Spinal cord (tissue), 10 donors: ENCODE measurements around the gene EME1. TPM values are rescaled to one million over a fixed set of nuclear protein-coding genes. Genes with fewer than 3 reads are reported as not detected.
"Not testable (repeated sequence)": the region's sequence is repeated elsewhere in the genome, so short reads cannot be mapped to it uniquely, and the experiment has no call there.

Source experiments
- DNase-seq, 6 donors: peaks; one replicate each; pipeline versions ENCODE4 v3.0.0 to v3.0.0-alpha.2; 2013 to 2015; ENCODE audit warnings: low spot score in 6 of 6, low read depth in 4 of 6
- H3K27ac ChIP-seq: one replicate; pipeline ENCODE4 v1.5.1; 2013; ENCODE audit warnings: low read depth, low read length, control low read depth
- H3K27me3 ChIP-seq: one replicate; pipeline ENCODE4 v1.6.1; 2013; ENCODE audit warnings: low read length; ENCODE audit not compliant: control insufficient read depth, insufficient read depth
- H3K36me3 ChIP-seq: one replicate; pipeline ENCODE4 v1.6.1; 2013; ENCODE audit warnings: low read length; ENCODE audit not compliant: control insufficient read depth, insufficient read depth
- H3K4me1 ChIP-seq: one replicate; pipeline ENCODE4 v1.6.1; 2013; ENCODE audit warnings: low read length; ENCODE audit not compliant: control insufficient read depth, insufficient read depth
- H3K4me3 ChIP-seq: one replicate; pipeline ENCODE4 v1.5.1; 2013; ENCODE audit warnings: low read depth, low read length, control low read depth
- H3K9me3 ChIP-seq: one replicate; pipeline ENCODE4 v1.6.1; 2013; ENCODE audit warnings: low read length; ENCODE audit not compliant: control insufficient read depth, insufficient read depth
- WGBS: methylation state at CpG from one replicate; pipeline ENCODE4 v1.1.5; 2013; ENCODE audit warnings: missing lambda C conversion rate; ENCODE audit not compliant: insufficient coverage; 5-methylcytosine and 5-hydroxymethylcytosine counted together
- polyA plus RNA-seq, 2 donors: library from polyadenylated mRNA; unstranded; fragments of 120-200 nt; gene quantifications; one replicate each; pipeline ENCODE4 v1.2.1, GENCODE V29; 2013; ENCODE audit not compliant: insufficient read length in 2 of 2
- total RNA-seq, 2 donors: library from RNA; depleted of rRNA in 1 of 2; stranded (reverse); fragments of 120-200 nt in 1 of 2; fragments of >200 nt in 1 of 2; gene quantifications; one replicate each; pipeline versions ENCODE4 v1.2.3 to v1.2.4, GENCODE V29; 2013 to 2014
- donor health status: healthy.

Gene EME1
- total and polyA plus RNA-seq, 4 donors, result 3.1 to 7.5 (median 6.1) TPM

DNA sequence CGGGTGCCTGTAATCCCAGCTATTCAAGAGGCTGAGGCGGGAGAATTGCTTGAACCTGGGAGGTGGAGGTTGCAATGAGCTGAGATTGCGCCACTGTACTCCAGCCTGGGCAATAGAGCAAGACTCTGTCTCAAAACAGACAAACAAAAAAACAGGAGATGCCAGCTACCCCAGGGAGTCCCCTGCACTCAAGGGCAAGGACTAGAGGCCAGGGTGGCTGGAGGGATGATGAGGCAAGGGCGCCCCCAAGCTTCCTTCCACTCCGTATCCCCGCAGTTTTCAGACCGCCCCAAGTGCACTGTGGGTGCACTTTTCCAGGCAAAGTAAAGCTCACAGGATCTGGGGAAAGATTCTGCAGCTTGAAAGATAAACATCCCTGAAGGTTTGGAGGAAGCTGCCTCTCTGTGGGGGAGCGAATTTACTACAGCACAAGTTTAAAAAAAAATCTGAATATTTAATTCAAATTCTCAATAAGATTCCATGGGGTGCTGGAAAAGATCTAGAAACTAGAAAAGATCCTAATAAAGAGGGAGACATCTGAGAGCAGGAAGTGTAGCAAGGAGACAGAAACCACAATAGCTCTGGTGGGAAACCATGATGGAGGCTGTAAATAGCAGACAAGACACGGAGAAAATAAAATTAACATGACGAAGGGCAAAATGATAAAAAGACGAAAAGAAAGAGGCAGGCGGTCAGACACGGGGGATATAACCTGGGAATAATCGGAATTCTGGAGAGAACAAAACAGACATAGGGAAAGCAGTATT lies 39.6 kb upstream of the EME1 start:
- WGBS, result no CpG with 5 or more reads among the region's 14 CpGs
- not testable (repeated sequence) for H3K36me3 ChIP-seq

DNA sequence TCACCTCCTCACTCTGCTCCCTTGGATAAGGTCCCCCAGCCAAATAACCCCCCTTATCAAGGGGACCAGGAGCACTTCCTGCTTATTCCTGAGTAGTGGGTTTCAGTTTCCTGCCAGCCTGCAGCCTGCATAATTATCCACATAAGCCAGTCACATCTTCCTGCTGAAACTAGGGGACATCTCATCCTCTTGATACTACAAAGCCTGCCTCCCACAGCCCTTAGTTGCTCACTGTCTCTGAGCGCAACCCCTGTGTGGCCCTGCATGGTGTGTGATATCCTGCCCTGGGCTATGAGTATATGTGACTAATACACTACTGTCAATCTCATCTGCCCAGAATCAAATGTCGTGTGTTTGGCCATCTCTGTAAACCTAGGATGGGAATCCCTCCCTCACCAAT lies 35.1 kb upstream of the EME1 start:
- DNase-seq, result no peak
- H3K36me3 ChIP-seq, result no peaks in the 10 kb centered on the region
- H3K4me1 ChIP-seq, result peaks cover 3% of the 10 kb centered on the region
- no CpG with 5 or more reads among the region's 2 CpGs for WGBS
- no peak overlapping the region for H3K4me3 ChIP-seq
- peaks cover 3% of the 10 kb centered on the region for H3K9me3 ChIP-seq
- H3K27me3 ChIP-seq, result peaks cover 2% of the 10 kb centered on the region
- H3K27ac ChIP-seq, result no peak overlapping the region

More for the DNA sequence above, 39.6 kb upstream of the EME1 start:
- H3K27me3 ChIP-seq, H3K4me3 ChIP-seq, H3K9me3 ChIP-seq, H3K4me1 ChIP-seq: not testable (repeated sequence)
- peak in 1 of 6 donors; percentile 35 for DNase-seq
- H3K27ac ChIP-seq, result peak overlapping the region; percentile 61

DNA sequence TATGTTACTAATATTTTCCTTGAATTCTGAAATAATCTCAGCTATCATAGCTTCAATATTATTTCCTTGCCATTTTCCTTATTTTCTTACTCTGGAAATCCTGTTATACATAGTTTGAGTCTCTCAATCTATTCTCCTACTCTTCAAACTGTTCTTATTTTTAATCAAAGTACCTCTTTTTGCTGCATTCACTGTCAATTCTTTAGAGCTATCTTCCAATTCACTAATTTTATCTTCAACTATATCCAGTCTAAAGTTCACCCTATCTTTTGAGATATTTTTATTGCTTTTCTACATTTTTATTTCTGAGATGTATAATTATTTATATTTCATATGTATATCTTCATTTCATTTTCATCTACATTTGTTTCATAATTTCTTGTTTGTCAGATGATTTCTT lies 34.4 kb upstream of the EME1 start:
- H3K9me3 ChIP-seq, result peaks cover 3% of the 10 kb centered on the region
- DNase-seq, result no peak
- peaks cover 2% of the 10 kb centered on the region for H3K27me3 ChIP-seq
- no peaks in the 10 kb centered on the region for H3K36me3 ChIP-seq
- H3K4me1 ChIP-seq, result no peaks in the 10 kb centered on the region
- H3K27ac ChIP-seq, result no peak overlapping the region
- no peak overlapping the region for H3K4me3 ChIP-seq

DNA sequence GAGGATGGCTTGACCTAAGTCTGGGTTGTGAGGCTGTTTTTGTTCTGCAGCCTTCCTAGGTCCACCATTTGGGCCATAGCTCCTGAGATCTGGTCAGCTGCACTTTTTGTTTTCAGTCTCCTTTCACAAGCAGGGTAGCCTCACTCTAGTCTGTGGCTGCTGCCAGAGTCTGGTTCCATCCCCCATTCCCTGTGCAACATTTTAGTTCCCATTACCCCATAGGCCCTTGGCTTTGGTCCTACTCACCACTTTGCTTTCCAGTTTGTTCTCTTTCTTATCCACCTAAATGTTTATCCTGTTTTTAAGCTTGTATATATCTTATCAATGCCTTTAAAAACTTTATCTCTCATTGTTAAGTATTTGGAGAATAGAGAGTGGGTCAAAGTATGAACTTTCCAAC lies 33.6 kb upstream of the EME1 start:
- Histone ChIP-seq H3K27ac (no peak overlapping the region), H3K9me3 (peaks cover 3% of the 10 kb centered on the region), H3K36me3 (no peaks in the 10 kb centered on the region), H3K27me3 (peaks cover 2% of the 10 kb centered on the region), H3K4me1 (no peaks in the 10 kb centered on the region), H3K4me3 (no peak overlapping the region)
- DNase-seq, result no peak

DNA sequence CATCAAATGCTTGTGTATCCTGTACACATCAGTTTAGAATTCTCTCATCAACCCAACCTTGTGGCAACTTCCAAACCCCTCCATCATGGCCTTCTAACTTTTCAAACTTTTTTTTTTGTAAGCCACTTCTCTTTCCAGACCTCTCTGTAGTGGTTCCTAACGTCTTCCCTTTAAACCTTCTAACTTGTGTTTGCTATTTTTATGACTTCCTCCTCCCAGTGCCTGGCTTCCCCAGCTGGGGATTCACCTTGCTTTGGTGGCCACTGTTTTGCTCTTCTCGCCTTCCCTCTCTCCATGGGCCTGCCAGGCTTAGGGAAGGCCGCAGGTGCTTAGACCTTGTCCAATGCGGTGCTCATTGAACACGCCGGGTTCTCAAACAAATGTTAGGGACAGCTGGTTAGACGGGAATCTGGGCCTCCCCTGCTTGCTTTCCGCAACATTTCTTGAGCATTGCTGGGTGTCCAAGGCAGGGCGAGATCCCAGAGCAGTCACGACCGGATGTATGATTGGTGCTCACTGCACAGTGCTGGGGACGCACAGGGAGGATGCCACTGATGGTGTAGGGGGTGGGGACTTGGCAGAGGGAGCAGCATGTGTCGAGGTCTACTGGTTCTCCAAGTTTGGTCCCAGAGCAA lies 28.2 kb upstream of the EME1 start:
- WGBS, result 70% methylated on average over 11 of the region's 13 CpGs
- no peak overlapping the region for H3K27ac ChIP-seq
- DNase-seq, result no peak
- H3K27me3 ChIP-seq, result peaks cover 2% of the 10 kb centered on the region
- no peak overlapping the region for H3K4me3 ChIP-seq
- H3K9me3 ChIP-seq, result no peaks in the 10 kb centered on the region
- peaks cover 24% of the 10 kb centered on the region for H3K4me1 ChIP-seq
- H3K36me3 ChIP-seq, result peaks cover 6% of the 10 kb centered on the region

DNA sequence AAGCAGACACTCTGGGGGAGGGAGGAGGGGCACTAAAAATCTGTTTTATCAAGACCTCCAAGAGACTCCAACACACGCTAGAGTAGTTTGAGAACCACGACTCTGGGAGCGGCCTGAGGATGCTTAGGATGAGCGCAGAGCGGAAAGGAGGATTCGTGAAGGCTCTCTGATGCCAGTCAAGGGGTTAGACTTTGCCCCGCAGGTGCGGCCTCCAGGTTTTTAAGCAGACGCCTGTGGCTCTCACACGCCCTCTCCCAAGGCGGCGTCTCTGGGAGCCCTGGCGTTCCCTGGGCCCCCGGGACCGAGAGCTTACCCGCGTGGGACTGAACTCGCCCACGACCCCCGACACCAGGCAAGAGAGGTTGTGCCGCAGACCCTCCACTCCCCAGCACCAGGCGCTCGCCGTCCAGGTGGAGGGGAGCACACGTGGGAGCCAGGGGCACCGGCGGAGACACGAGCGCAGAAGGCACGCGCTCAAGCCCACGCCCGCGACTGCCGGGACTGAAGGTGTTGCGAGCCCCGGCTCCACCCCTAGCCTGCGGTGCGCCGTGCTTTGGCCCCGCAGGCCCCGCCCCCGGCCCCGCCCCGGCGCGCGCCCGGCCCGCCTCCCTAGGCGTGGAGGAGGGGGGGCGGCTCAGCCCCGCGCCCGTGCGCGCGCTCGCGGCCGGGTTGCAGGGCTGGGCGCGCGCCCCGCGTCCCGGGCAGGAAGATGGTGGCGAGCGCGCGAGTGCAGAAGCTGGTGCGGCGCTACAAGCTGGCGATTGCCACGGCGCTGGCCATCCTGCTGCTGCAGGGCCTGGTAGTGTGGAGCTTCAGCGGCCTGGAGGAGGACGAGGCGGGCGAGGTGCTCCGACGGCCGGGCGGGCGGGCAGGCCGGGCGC lies 27.4 kb upstream of the EME1 start, which contains the start of gene XYLT2:
TSS of gene XYLT2 (plus strand) at position 695 of the 881 bp plus-strand sequence. CDS start at position 710, 15 bp downstream.
- H3K9me3 ChIP-seq, result no peaks in the 10 kb centered on the region
- WGBS, result under 1% methylated on average over 84 of the region's 87 CpGs
- no peak within 1 kb of the TSS for H3K27ac ChIP-seq
- peak; percentile 73 to 97 (median 86) for DNase-seq
- peaks cover 2% of the 10 kb centered on the region for H3K27me3 ChIP-seq
- peaks cover 24% of the 10 kb centered on the region for H3K4me1 ChIP-seq
- peak within 1 kb of the TSS; percentile 79 for H3K4me3 ChIP-seq
- peaks cover 7% of the 10 kb centered on the region for H3K36me3 ChIP-seq

DNA sequence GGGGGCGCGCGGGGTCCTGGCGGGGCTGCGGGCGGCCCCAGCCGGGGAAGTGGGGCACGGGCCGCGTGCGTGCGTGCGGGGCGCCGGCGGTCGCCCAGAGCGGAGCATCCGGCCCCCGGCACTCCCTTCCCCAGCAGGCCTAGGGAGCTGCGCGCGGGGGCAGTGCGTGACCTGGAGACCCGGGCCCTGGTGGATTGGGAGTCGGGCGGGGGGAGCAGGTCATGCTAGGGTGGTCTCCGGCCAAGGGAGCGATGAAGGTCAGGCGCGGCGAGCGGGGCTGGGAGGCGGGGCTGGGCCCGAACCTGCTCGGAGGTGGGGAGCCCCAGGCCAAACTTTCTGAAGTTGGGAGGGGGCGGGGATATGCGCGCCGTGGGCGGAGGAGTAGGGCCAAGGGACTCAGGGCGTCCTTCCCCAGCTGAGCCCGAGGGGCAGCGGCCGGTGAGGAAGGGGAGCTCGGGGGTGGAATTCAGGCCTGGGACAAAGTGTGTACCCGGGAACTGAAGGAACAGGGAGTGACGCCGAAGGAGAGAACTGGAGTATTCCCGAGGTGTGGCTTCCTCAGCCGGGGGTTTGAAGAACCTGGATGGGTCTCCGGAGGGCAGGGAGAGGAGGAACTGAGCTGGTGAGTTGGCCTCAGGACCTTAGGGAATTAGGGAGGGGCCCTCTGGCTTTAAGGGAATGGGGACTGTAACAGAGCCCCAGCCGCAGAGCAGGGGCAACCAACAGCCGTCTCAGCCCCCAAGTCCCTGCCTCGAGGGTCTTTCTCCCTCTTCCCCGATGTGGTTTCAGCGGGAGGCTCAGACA lies 26.5 kb upstream of the EME1 start:
- Histone ChIP-seq H3K4me3 (peak overlapping the region; percentile 79), H3K4me1 (peaks cover 24% of the 10 kb centered on the region), H3K27ac (no peak overlapping the region), H3K36me3 (peaks cover 9% of the 10 kb centered on the region), H3K9me3 (no peaks in the 10 kb centered on the region), H3K27me3 (peaks cover 2% of the 10 kb centered on the region)
- WGBS, result under 1% methylated on average over 53 of the region's 57 CpGs
- peak in 2 of 6 donors; percentile 38 to 53 for DNase-seq

DNA sequence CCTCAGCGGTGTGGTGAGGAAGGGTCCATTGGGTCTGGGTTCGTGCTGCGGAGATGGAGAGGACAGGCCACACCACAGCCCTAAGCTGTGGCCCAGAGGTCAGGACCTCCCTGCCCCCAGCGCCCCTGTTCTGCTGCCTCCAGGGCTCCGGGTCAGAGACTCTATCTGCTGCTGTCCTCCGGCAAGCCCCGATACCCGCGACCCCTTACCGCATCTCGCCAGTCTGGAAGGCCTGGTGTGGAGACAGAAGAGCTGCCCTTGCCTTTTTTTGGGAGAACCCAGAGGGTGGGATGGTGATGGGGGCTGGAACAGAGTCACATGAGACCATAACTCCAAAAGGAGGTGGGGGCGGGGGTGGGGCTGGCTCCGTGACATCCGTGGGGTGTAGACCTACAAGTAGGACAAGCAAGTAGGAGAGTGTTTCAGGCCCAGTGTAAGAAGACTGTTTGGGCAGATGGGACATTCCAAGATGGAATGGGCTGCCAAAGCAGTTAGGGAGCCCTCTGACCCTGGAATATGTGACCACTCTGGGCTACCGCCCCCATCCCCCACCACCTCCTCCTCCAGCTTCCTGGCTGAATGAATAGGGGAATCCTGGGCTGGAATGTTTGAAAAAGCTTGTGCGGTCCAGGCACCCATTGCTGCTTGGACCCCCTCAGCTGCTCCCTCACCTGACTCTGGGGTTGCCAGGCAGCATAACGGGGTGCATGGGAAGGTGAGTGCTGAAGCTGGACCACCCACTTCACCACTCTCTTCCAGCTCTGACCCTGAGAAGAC lies 25.7 kb upstream of the EME1 start:
- peaks cover 2% of the 10 kb centered on the region for H3K27me3 ChIP-seq
- no peaks in the 10 kb centered on the region for H3K9me3 ChIP-seq
- WGBS, result 7% methylated on average over 14 of the region's 17 CpGs
- DNase-seq, result no peak
- peaks cover 10% of the 10 kb centered on the region for H3K36me3 ChIP-seq
- no peak overlapping the region for H3K27ac ChIP-seq
- H3K4me1 ChIP-seq, result peaks cover 24% of the 10 kb centered on the region
- H3K4me3 ChIP-seq, result peak overlapping the region; percentile 79
